Stimulated activated CD4-positive, alpha-beta T cell treated with anti-CD3 and anti-CD28 coated beads, Interleukin-4, amount 100 ng/mL, for 48 hours (primary cell): ENCODE measurements around the gene MTARC1.
A peak's percentile ranks its signal among the peaks of the same experiment; 100 is the strongest.

Experiments
- DNase-seq, 2 donors: peaks; one replicate each; pipeline ENCODE4 v3.0.0-alpha.2; 2020; ENCODE audit warnings: low read depth in 2 of 2

The MTARC1 gene

DNA sequence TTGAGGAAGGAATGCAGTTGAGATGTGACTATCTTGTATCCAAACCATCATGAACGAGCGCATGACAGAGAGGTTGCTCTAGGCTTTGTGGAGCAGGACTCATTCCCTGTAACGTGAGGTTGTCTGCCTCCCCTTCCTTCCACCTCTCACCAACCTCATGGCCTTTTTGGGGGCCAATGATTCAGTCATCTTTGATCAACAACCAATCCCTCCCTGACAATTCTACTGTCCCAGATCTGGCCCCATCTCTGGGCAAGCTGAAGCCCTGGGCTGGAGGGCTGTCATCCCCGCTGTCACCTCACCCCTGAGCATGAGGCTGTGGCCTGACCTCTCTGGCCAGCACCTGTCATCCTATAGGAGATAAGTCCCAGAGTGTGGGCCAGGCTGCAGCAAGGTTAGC, 19.7 kb downstream of the MTARC1 start:
- no peak for DNase-seq

GRCh38 chr1:220807726-220808125, 21.0 kb downstream of the MTARC1 start:
- no peak for DNase-seq

- no peak for DNase-seq
These were observed 21.9 kb downstream of the MTARC1 start for GRCh38 chr1:220808345-220809186.

DNA sequence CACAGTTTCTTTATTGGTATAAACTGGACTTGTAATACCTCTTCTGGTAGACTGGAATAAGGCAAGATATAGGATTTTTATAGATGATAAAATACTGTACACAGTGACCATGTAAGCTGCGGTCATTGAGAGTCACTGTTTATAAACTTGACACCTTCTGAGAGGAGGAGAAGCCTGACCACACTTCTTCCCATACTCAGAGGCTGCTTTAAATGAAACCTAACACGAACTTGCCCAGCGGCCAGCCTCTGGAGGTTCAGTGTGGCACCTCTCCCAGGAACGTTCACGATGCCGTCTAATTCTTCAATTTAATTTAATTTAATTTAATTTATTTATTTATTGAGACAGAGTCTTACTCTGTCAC, 22.5 kb downstream of the MTARC1 start:
- no peak for DNase-seq

- DNase-seq: no peak
These were observed 23.0 kb downstream of the MTARC1 start for GRCh38 chr1:220809704-220810103.

DNA sequence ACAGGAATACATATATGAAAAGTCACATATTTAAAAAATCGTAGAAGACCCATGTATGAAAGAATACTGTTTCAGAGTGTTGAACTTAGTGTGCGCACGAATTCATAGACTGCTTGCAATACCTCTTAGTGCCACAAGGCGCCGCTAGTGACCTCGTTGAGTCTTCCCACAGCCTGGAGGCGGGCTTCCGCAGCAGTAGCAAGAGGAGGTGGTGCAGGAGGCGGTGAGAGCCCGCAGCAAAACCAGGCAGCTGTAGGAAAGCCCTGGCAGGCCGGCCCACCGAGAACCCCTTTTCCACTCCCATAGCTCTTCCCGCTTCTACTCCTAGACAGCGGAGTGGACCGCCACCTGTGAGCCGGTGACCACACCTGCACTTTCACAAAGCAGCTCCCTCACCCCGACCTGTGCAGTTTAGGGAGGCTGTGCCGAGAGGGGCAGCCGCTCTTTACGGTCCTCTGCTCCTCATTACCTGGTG, 23.5 kb downstream of the MTARC1 start:
- peak; percentile 47 to 56 for DNase-seq

DNA sequence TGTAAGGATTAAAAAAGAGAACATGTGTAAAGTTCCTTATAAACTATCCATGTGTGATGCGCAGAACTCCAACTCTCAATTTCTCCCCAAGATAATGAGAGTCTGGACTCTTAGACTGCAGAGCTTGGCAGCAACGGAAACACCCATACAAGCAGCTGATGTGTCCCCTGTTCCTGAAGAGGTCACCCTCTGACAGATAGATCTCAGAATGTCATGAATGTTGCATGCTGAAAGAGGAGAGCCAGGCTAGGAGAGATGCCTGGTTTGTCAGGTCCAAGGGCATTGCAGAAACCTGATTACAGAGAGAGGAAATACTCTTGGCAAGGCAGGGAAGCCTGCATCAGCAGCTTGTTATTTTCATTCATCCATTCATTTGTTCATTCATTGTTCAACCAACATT, 24.2 kb downstream of the MTARC1 start:
- DNase-seq: no peak

DNA sequence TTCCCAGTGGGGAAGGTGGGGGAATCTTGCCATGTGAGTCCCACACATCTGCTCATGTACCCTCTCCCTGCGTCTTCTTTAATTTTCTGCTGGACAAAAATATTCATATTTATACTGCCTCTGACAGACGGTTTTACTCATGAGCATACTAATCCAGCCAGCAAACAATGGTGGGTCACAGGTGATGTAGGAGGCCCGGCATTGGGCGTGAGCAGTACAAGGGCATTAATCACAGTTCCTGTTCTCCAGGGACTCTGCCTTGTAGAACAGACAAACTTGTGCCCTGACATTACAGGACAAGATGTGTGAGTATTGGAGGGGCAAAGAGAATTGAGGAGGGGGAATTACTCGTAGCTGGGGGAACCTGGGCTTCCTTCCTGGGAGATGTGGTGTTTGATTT, 25.0 kb downstream of the MTARC1 start:
- no peak for DNase-seq

DNA sequence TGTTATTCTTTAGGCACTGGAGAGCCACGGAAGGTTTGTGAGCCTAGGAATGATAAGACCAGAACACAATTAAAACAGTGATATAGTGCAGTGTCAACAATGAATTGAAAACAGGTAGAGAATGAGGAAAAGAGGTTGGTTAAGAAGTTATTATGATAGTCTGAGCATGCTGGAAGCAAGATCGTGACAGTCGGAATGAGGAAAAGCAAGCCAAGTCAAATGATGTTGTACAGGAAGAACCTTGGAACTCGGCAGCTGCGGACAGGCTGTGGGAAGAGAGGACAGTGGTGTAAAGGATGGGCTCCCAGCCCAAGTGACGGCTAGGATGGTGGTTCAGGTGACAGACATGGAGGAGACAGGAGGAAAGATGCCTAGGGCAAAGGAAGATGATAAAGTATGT, 25.6 kb downstream of the MTARC1 start:
- DNase-seq: no peak

GRCh38 chr1:220813013-220813412, 26.3 kb downstream of the MTARC1 start:
- peak in 1 of 2 donors; percentile 2 for DNase-seq

DNA sequence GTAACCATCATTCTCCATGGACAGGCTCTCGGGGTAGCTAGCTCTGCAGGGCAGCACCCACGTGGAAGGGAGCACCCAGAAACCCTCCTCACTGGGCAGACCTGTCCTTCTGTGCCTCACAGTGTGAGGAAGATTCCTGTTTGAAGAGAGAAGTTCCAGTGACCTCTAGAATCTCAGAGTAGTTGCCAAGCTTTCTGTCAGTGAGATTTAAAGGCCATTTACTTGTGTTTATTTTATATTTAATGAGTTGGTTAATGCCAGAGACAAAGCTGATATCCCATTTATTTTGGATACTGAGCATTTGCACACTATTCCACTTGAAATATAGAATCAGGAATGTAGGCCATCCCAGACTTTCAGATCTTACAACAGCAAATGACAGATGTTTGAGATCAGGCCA, 28.7 kb downstream of the MTARC1 start:
- no peak for DNase-seq

- DNase-seq: no peak
These were observed 31.2 kb downstream of the MTARC1 start for GRCh38 chr1:220817907-220818306.

DNA sequence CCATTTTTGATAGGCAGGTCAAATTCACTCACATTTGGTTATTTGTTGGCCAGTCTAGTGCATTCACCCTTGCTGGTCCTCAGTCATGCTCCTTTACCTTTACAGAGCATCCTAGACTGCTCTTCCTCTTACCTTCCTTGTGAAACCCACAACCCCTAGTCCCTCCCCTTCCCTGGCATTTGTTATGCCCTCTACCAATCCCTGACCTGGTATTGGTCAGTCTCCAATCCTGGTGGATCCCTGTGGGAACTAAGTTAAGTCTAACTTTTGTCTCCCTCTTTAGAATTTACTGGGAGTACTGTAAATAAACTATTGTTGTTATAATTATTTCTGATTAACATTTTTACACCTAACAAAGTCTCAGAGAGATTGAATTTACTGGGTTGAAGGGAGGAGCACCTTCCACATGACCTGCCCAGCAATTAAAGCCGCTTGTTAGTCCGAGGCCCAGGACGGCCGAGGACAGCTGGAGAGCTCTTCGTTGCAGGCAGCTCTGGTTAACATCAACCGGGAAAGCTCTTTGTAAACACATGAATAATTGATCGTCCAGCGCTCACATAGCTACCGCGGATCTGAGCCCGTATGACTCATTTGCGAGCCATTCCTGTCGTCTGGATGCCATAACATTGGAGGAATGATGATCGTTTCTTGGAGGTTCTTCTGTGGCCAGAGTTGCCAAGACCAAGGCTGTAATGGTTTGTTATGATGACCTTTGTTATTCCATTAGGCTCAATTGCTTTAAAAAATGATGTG, 31.9 kb downstream of the MTARC1 start:
- no peak for DNase-seq

- DNase-seq: no peak
These were observed 32.8 kb downstream of the MTARC1 start for GRCh38 chr1:220819467-220820026.

DNA sequence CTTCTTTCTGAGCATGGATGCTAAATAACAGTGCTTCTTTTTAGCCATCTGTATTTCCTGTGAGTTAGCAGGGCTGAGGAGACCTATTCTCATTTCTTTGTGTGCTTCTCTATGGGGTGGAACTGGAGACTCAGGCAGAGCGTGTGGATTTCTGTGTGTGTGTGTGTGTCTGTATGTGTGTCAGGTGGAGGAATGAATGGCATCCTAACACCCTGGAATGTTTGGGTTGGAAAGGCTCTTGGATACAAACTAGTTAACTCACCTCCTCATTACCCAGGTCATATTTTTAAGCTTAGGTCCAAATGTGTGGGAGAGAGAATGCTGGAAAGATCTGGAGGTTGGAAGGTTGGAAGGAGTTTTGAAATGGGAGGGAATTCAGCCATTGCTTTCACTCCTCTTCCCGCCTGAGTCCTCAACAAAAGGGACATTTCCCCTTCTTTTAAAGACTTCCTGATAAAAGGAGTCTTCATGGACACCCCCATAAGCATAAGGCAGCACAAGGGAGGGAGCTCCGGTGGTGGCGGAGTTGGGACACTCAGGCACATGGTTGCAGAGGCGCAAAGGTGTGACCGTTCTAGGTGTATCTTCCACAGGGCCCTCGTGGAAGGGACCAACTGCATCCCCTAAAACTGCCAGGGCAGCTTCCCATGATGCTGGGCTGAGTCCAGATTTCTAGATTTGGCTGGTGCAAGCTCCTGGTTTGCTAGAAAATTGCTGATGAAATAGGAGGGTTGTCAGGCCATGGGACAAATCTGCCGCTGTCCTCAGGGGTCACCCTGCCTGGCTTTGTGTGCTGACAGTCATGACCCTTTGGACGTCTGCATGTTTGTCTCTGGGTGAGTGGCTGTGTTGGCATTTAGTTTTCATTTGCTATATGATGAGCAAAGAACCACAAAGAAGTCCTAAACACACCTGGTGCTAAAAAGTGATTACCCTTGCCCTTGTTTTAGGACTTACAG, 37.6 kb downstream of the MTARC1 start:
- DNase-seq: no peak

DNA sequence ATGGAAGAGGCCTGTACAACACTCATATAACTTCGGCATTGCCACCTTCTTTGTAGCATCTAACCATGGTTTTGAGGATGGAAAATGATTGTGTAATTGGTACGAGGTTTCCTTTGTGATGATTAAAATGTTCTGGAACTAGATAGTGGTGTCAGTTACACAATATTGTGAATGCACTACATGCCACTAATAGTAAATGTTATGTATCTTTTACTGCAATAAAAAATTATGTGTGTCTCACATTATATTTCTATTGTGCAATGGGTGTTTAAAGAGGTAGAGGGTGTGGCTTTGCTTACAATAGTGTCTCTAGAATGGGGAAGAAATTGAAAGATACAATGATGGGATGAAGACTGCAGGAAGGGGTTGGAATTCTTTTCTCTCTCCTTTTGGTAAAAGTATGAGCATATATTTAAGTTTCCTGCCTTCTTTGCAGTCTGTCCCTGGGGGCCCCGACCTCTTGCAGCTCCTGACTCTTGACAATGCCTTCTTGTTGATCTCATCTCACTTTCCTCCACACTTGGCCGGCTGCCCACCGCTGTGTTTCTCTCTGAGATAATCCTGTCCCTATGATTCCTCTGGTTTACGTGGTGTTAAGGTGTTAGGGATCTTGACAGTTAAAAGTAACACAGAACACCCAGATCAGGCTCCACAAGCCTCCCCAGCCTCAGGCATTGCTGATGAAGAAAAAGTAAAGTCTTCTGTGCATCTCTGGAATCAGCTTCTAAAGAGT, 39.3 kb downstream of the MTARC1 start:
- no peak for DNase-seq

GRCh38 chr1:220826729-220827128, 40.0 kb downstream of the MTARC1 start:
- no peak for DNase-seq

DNA sequence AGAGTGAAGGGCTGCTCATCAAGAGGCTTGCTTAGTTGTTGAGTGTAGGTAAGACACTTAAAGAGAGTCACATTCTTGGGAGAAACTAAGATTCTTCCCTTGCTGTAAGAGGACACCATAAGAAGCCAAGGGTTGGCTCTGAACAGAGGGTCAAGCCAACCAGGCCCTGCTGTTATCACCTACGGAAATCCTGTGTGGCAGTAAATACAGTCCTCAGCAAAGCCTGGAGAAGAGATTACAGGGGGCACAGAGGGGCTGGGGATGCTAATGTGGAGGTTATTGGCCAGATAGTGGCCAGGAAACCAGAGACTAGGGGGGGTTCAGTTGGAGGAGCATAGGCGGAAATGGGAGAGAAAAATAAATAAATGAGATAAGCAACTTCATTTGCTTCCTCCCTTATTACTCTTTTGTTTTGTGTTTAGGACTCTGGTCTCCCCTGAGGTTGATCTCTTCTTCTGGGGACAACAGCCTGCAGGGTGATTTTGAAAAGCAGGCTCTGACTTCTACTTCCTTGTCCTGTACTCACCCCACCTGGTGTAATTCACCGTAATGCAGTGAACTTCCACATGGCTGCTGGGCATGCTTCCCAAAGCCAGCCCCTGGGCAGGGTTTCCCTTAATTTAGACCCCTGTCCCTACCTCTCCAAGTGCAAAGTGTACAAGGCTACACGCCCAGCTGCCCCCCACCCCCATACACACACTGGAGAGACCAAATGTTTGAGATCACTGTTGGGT, 40.9 kb downstream of the MTARC1 start:
- DNase-seq: no peak

GRCh38 chr1:220828179-220828490, 41.4 kb downstream of the MTARC1 start:
- no peak for DNase-seq

DNA sequence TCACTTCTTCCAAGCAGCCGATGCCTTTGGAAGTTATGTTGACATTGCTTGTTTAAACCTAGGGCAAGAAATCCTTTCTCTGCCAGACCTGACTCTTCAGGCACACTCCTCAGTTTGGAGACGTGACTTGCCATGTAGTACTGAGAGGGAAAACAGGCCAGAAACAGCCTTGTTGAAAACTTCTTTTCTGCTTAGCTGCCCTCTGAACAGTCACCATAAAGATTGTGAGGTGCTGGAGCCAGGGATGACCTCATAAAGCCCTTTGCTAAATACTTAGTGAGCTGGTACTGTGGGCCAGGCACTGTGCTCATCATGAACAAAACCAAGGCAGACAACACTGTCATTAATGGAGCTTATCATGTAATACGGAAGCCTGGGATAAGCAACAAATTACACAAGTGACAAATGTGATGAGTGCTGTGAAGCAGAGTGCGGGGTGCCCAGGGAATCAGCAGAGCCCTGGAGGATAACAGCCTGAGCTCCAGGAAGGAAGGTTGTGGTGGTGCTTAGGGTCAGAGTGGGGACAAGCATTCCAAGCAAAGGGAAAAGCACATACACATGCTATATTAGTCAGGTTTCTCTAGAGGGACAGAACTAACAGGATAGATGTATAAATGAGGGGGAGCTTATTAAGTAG, 42.4 kb downstream of the MTARC1 start:
- DNase-seq: no peak
